HCT116 (cell line): ENCODE results near the gene POLDIP2. TPM values are rescaled to one million over a fixed set of nuclear protein-coding genes. Genes with fewer than 3 reads are reported as not detected.

Source experiments
- ATAC-seq: fragments of 200-7000 bp; cut with Tn5 transposase; 2 replicates; pipeline ENCODE4 v1.9.1; 2020; ENCODE audit warnings: mild to moderate bottlenecking, moderate library complexity
- BruUV-seq: library from RNA; stranded (reverse); fragments of 400-500 nt; replicated peaks from 2 replicates; lab custom pipeline; 2021; lab: Mats Ljungman, UMichigan
- CTCF ChIA-PET: fragments of 300-600 bp; sonication (Branson Sonifier 250); formaldehyde crosslinking; loops from one replicate; lab custom pipeline; 2021; ENCODE audit warnings: antibody characterized with exemption; lab: Charles Lee
- POLR2A ChIA-PET: fragments of 300-600, 350-600 bp; sonication (Branson Sonifier 250); formaldehyde crosslinking; loops from one replicate; lab custom pipeline; 2021; ENCODE audit warnings: antibody characterized with exemption; lab: Charles Lee
- RAD21 ChIA-PET, 2 experiments: fragments of 300-600 bp; sonication (Branson Sonifier 250); formaldehyde crosslinking; loops; one replicate each; lab custom pipeline; 2023; ENCODE audit warnings: low total read pairs in 2 of 2; ENCODE audit not compliant: uncharacterized antibody in 2 of 2, unreplicated experiment in 2 of 2, low non-redundant PET in 1 of 2; lab: Charles Lee
- DNase-seq: peaks from one replicate; pipeline ENCODE4 v3.0.0-alpha.2; 2010; ENCODE audit warnings: low read depth, low spot score
- H2AFZ ChIP-seq: fragments of 200-600 bp; shearing (Covaris generic), sonication (generic); 2 replicates; pipeline ENCODE4 v1.6.1; 2017; ENCODE audit warnings: low read depth, mixed run types, mixed read lengths, antibody characterized with exemption, low read length; ENCODE audit not compliant: poor library complexity, severe bottlenecking
- H3K27ac ChIP-seq: 2 replicates; pipeline ENCODE4 v1.5.1; 2012; ENCODE audit warnings: low read depth, low read length
- H3K27me3 ChIP-seq: fragments of 200-600 bp; sonication (generic); 2 replicates; pipeline ENCODE4 v1.6.1; 2016; ENCODE audit warnings: mixed run types, low read length, mixed read lengths; ENCODE audit not compliant: insufficient read depth
- H3K36me3 ChIP-seq, 2 experiments: fragments of 200-500 bp in 1 of 2; fragments of 200-600 bp in 1 of 2; sonication (Bioruptor generic) in 1 of 2; sonication (generic) in 1 of 2; 2 replicates each; pipeline versions ENCODE4 v1.5.1 to v1.6.1; 2014 to 2016; ENCODE audit warnings: low read length in 2 of 2, inconsistent platforms in 1 of 2, mixed read lengths in 1 of 2, mixed run types in 1 of 2; ENCODE audit not compliant: insufficient read depth in 2 of 2, control insufficient read depth in 1 of 2
- H3K4me1 ChIP-seq, 2 experiments: fragments of 200-600 bp in 1 of 2; sonication (generic) in 1 of 2; 2 replicates each; pipeline versions ENCODE4 v1.5.1 to v1.6.1; 2012 to 2017; ENCODE audit warnings: low read length in 2 of 2, inconsistent platforms in 1 of 2, mild to moderate bottlenecking in 1 of 2, mixed read lengths in 1 of 2, mixed run types in 1 of 2, moderate library complexity in 1 of 2; ENCODE audit not compliant: insufficient read depth in 2 of 2, control insufficient read depth in 1 of 2
- H3K4me2 ChIP-seq: fragments of 200-600 bp; sonication (generic); 2 replicates; pipeline ENCODE4 v1.6.1; 2017; ENCODE audit warnings: mixed run types, low read length, mixed read lengths
- H3K4me3 ChIP-seq, 2 experiments: fragments of 200-600 bp in 1 of 2; sonication (generic) in 1 of 2; replicated peaks in 1 of 2; 2 replicates each; pipeline ENCODE4 v1.5.1; 2011 to 2016; ENCODE audit warnings: low read length in 2 of 2, control low read depth in 1 of 2, low read depth in 1 of 2, mild to moderate bottlenecking in 1 of 2, mixed read lengths in 1 of 2, mixed run types in 1 of 2
- H3K79me2 ChIP-seq: fragments of 200-600 bp; sonication (generic); 2 replicates; pipeline ENCODE4 v1.6.1; 2017; ENCODE audit warnings: mild to moderate bottlenecking, mixed run types, low read length, moderate library complexity, mixed read lengths; ENCODE audit not compliant: insufficient read depth
- H3K9ac ChIP-seq: fragments of 200-600 bp; sonication (generic); 2 replicates; pipeline ENCODE4 v1.6.1; 2016; ENCODE audit warnings: low read length, mixed read lengths
- H3K9me2 ChIP-seq: fragments of 200-600 bp; sonication (generic), shearing (Covaris generic); 2 replicates; pipeline ENCODE4 v1.6.1; 2017; ENCODE audit warnings: mixed run types, mild to moderate bottlenecking, moderate library complexity; ENCODE audit not compliant: insufficient read depth
- H3K9me3 ChIP-seq, 2 experiments: fragments of 200-500 bp in 1 of 2; fragments of 200-600 bp in 1 of 2; sonication (Bioruptor generic) in 1 of 2; sonication (generic) in 1 of 2; 2 replicates each; pipeline ENCODE4 v1.6.1; 2014 to 2017; ENCODE audit warnings: low read length in 2 of 2, mixed read lengths in 2 of 2, inconsistent platforms in 1 of 2, low read depth in 1 of 2, mild to moderate bottlenecking in 1 of 2, mixed run types in 1 of 2, moderate library complexity in 1 of 2; ENCODE audit not compliant: control insufficient read depth in 1 of 2, insufficient read depth in 1 of 2
- H4K20me1 ChIP-seq: fragments of 200-600 bp; sonication (generic), shearing (Covaris generic); 2 replicates; pipeline ENCODE4 v1.6.1; 2017; ENCODE audit warnings: mixed run types, mild to moderate bottlenecking, moderate library complexity; ENCODE audit not compliant: insufficient read depth
- CBX3 ChIP-seq: IDR thresholded peaks from 2 replicates; pipeline ENCODE4 v1.6.1; 2012; ENCODE audit warnings: low read depth
- CEBPB ChIP-seq: IDR thresholded peaks from 2 replicates; pipeline ENCODE4 v1.6.1; 2012; ENCODE audit warnings: low read depth
- CTCF ChIP-seq, 3 experiments: fragments of 200-600 bp in 1 of 3; sonication (generic) in 1 of 3; IDR thresholded peaks in 2 of 3; conservative IDR thresholded peaks in 1 of 3; 2 replicates each; pipeline ENCODE4 v1.5.1; 2012 to 2017; ENCODE audit warnings: low read depth in 2 of 3, low read length in 2 of 3, antibody characterized with exemption in 1 of 3, borderline replicate concordance in 1 of 3, control low read depth in 1 of 3, mild to moderate bottlenecking in 1 of 3, mixed read lengths in 1 of 3, mixed run types in 1 of 3, moderate library complexity in 1 of 3; ENCODE audit not compliant: insufficient read depth in 1 of 3
- EGR1 ChIP-seq: IDR thresholded peaks from 2 replicates; pipeline ENCODE4 v1.6.1; 2012; ENCODE audit warnings: low read depth
- ELF1 ChIP-seq: IDR thresholded peaks from 2 replicates; pipeline ENCODE4 v1.6.1; 2012; ENCODE audit warnings: low read depth, borderline replicate concordance
- EZH2phosphoT487 ChIP-seq: fragments of 200-600 bp; IDR thresholded peaks from 2 replicates; pipeline ENCODE4 v1.6.1; 2018; ENCODE audit warnings: antibody characterized with exemption, borderline replicate concordance
- FOSL1 ChIP-seq: IDR thresholded peaks from 2 replicates; pipeline ENCODE4 v1.6.1; 2012; ENCODE audit warnings: low read depth
- JUND ChIP-seq: IDR thresholded peaks from 2 replicates; pipeline ENCODE4 v1.6.1; 2012
- MAX ChIP-seq: IDR thresholded peaks from 2 replicates; pipeline ENCODE4 v1.6.1; 2012
- POLR2A ChIP-seq: IDR thresholded peaks from 2 replicates; pipeline ENCODE4 v1.7.0; 2011; ENCODE audit warnings: borderline replicate concordance; ENCODE audit not compliant: insufficient read depth, insufficient read length; ENCODE audit errors: extremely low read depth
- POLR2AphosphoS5 ChIP-seq: IDR thresholded peaks from 2 replicates; pipeline ENCODE4 v1.6.1; 2011; ENCODE audit warnings: mild to moderate bottlenecking, low read depth, low read length, moderate library complexity
- RAD21 ChIP-seq: IDR thresholded peaks from 2 replicates; pipeline ENCODE4 v1.6.1; 2012; ENCODE audit warnings: low read depth, mild to moderate bottlenecking
- REST ChIP-seq: IDR thresholded peaks from 2 replicates; pipeline ENCODE4 v1.6.1; 2012; ENCODE audit warnings: low read depth
- SIN3A ChIP-seq: IDR thresholded peaks from 2 replicates; pipeline ENCODE4 v1.6.1; 2012; ENCODE audit warnings: low read depth
- SP1 ChIP-seq: IDR thresholded peaks from 2 replicates; pipeline ENCODE4 v1.6.1; 2012; ENCODE audit warnings: low read depth
- SRF ChIP-seq: IDR thresholded peaks from 2 replicates; pipeline ENCODE4 v1.6.1; 2012; ENCODE audit warnings: low read depth
- TCF7L2 ChIP-seq: IDR thresholded peaks from 2 replicates; pipeline ENCODE4 v1.7.0; 2011; ENCODE audit warnings: borderline replicate concordance, inconsistent platforms; ENCODE audit not compliant: insufficient read depth, insufficient read length; ENCODE audit errors: extremely low read depth
- ZBTB33 ChIP-seq: IDR thresholded peaks from 2 replicates; pipeline ENCODE4 v1.6.1; 2011; ENCODE audit warnings: mild to moderate bottlenecking, low read length, moderate library complexity; ENCODE audit not compliant: insufficient replicate concordance; ENCODE audit errors: extremely low read depth
- ZFX ChIP-seq: fragments of 450-650 bp; IDR thresholded peaks from 2 replicates; pipeline ENCODE4 v1.6.1; 2017
- ZNF274 ChIP-seq: fragments of 200-500 bp; sonication (Bioruptor generic); IDR thresholded peaks from 2 replicates; pipeline ENCODE4 v1.6.1; 2014; ENCODE audit warnings: mild to moderate bottlenecking, low read depth, low read length, inconsistent platforms
- intact Hi-C: fragments of 100-400 bp; cut with micrococcal nuclease; formaldehyde crosslinking; loops from 2 replicates; pipeline ENCODE4 v1.10.0; 2022
- total RNA-seq: library from RNA; stranded (reverse); gene quantifications from one replicate; pipeline ENCODE4 v1.2.1, GENCODE V29; 2021; ENCODE audit not compliant: unreplicated experiment

The POLDIP2 gene
- total RNA-seq, 1 experiment from 2014 or later = 78.0 TPM

GRCh38 chr17:28395426-28395825, 38.1 kb upstream of the POLDIP2 start:
- ChIA-PET POLR2A (no interaction called here), CTCF (no interaction called here)
- H3K4me2 ChIP-seq = no peak overlapping the region

More at GRCh38 chr17:28395426-28395825, 38.1 kb upstream of the POLDIP2 start:
- BruUV-seq = no TSS peak
- Histone ChIP-seq H2AFZ (no peak overlapping the region), H3K79me2 (no peaks in the 10 kb centered on the region), H3K4me3 (no peak overlapping the region), H3K27me3 (no peaks in the 10 kb centered on the region), H4K20me1 (no peaks in the 10 kb centered on the region), H3K9me3 (no peaks in the 10 kb centered on the region), H3K36me3 (0 out of 4 replicates have a peak, but pooled peaks cover 4 to 5% of the 10 kb centered on the region in 2 experiments), H3K27ac (no peak overlapping the region), H3K9me2 (no peaks in the 10 kb centered on the region), H3K9ac (no peak overlapping the region), H3K4me1 (no peaks in the 10 kb centered on the region)
- DNase-seq (no peak), ATAC-seq (no peak)
- intact Hi-C loops = no loop called here
- RAD21 ChIA-PET = no interaction called here
- TF ChIP-seq POLR2AphosphoS5 (no peak), SIN3A (no peak), CTCF (IDR thresholded peaks at IDR 0.05 in 2 of 3, conservative IDR thresholded peaks at IDR 0.05 in 1 of 3; ENCODE audit: borderline replicate concordance in 1 of 3, insufficient read depth in 1 of 3, low read depth in 2 of 3, low read length in 2 of 3) (no peak), JUND (no peak), FOSL1 (no peak), CBX3 (no peak), ELF1 (no peak), EGR1 (no peak), REST (no peak), ZFX (no peak), CEBPB (no peak), SRF (no peak), TCF7L2 (no peak), POLR2A (no peak), RAD21 (no peak), MAX (no peak), EZH2phosphoT487 (no peak), SP1 (no peak), ZNF274 (no peak), ZBTB33 (no peak)
